ENCODE measurements around the gene SEC14L1.

The SEC14L1 gene

DNA sequence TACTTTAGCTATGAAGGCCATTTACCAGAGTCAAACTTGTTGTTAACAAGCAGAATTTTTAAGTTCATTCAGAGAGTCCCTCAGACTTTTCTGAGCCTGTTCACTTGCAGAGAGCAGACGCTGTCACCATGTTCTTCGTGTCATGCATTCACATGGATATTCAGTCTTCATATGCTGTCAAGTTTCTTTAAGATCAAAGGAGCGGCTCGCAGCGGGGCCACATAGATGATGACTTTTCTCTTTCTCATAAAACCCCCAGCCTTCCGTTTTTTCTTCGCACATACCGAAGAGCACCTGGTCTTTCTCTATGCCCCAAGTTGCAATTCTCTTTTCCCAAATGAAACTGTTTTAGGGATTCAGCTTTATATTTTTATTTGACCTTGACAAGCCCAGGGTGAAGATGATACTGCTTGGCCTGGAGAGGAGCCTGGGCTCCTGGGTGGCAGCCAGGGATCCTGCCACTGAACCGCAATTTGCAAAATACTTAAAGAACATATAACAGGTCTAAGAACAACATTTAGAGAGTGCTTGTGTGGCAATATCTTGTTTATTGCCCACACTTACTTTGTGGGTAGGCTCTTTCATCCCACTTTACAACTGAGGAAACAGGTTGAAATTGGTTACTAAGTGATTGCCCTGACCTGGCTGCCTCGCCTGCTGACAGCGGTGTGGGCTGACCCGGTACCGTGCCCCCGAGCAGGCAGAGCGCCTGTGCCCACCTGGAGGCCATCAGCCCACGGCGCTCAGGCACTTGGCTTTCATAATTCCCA lies 22.9 kb downstream of the SEC14L1 start:
- no peak for DNase-seq

DNA sequence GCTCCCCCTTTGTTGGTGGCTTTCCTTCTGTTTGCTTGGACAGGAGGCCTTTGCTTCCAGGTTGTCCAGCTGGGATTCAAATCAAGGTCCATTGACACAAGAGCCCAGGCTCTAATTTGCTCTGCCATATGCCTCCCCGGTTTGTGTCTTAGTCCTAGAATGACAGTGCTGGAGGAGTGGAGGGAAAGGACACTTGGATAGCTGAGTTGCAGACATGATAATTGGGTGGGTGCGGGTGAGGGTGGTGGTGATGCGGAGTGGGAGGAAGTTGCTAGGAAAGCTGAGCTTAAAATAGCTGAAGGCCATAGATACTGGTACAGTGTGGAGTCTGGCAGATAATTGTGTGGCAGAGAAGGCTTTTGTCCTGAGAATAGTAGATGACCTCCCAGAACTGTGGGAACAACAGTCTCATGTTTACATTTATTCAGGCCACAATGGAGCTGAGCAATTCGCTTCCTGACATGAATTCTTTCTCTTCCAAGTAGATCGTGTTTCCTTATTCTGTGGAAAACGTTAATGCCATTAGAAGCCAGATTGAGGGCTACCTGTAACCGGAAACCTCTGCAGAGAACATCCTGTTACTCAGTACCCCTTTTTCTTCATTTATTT lies 23.8 kb downstream of the SEC14L1 start:
- DNase-seq: no peak

DNA sequence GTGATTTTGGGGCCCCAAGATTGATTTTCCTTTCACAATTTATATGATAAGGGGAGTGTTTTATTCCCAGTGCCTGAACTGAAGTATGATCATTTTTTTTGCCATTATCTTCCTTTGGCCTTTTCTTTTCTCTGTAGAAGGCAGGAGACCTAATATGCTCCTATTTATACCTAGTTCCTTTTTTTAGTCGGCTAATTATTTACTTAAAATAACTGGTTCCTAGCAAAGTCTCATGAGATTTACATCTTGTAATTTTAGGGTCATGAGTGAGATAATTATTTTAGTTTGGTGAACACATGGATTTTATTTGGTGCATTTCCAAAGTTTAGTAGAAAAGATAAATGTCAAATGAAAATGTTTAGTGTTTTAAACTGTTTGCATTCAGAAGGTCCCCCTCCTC lies 24.8 kb downstream of the SEC14L1 start:
- no peak for DNase-seq

- DNase-seq: no peak
Observed at GRCh38 chr17:77167472-77168306, 26.9 kb downstream of the SEC14L1 start.

- no peak for DNase-seq
Observed at GRCh38 chr17:77173104-77173503, 32.3 kb downstream of the SEC14L1 start.

- DNase-seq: no peak
Observed at GRCh38 chr17:77174928-77175661, 34.3 kb downstream of the SEC14L1 start.

- no peak for DNase-seq
Observed at GRCh38 chr17:77177002-77177741, 36.4 kb downstream of the SEC14L1 start.

DNA sequence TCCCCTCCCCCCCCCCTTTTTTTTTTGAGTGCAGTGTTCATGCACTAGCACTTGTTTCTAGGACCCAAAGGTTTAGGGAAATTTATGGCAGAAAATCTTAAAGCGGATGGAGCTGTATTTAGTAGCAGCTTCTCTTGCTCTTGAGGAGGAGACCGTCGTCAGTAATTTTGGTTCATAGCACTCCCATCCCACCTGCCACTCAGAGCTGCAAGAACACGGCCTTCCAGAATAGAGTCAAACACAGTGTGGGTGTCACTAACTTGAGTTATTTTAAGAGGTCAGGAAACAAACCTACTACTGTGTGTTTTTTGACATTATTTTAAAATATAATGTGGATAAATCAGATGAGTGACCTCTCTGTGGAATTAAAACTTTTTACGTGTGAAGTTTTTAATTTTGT lies 37.3 kb downstream of the SEC14L1 start:
- no peak for DNase-seq

GRCh38 chr17:77178563-77178962 lies 37.8 kb downstream of the SEC14L1 start:
- no peak for DNase-seq

DNA sequence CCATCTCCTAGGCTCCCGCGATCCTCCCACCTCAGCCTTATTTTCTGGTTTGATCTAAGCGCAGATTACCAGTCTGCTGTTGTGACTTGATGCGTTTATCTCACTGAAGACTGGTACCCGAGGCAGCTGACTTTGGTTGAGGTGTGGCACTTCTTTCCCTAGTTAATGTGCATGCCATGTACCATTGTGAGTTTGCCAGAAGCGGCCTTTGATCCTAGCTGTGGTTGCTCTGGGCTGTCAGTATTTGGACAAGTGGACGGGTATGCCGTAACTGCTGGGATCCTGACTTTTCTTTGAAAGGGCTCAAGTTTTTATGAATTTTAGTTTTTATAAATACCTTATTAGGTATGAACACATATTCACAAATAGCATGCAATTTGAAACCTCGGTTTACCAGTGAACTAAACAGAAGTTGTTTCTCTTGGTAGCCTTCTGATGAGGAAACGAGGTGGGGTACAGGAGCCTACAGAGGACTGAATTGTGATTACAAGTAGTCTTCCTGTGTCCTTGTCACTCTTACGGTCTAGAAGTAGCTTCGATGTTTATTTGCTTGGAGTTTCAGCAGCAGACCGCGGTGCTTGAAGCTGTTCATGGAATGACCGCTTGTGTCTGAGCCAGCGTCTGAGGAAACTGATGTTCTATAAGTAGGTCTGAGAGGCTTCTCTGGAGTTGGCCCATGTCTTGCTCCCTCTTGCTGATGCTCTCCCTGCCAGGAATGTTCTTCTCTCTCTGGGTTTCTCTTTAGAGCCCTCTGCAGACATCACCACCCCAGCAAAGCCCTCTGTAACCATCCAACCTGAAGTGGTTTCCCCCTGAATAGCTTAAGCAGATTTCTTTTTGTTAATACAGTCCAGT lies 40.0 kb downstream of the SEC14L1 start:
- DNase-seq: no peak

- DNase-seq: no peak
Observed at GRCh38 chr17:77182205-77183172, 41.7 kb downstream of the SEC14L1 start.

- DNase-seq: no peak
Observed at GRCh38 chr17:77184474-77184873, 43.7 kb downstream of the SEC14L1 start.

GRCh38 chr17:77185137-77185536 lies 44.4 kb downstream of the SEC14L1 start:
- no peak for DNase-seq

DNA sequence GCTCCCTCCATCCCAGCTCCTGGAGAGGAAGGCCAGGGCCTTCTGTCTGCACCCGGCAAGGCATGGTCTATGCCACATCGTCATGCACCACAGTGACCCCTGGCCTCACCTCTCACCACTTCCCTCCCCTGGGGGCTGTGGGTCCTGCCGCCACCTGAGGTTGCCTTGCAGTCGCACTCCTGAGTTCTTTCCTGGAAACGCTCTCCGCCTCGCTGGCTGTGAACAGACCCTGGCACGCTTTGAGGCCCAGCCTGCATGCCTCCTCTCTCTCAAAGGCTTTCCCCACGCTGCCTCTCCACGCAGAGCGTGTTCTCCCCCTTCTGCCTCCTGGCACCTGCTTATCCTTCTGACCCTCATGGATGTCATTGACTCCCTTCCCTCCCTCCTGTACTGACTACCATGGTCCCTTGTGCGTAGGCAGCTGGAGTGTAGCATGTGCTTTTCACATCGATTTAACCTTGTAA lies 45.4 kb downstream of the SEC14L1 start:
- DNase-seq: no peak

GRCh38 chr17:77188084-77189066 lies 47.6 kb downstream of the SEC14L1 start:
- no peak for DNase-seq

- no peak for DNase-seq
Observed at GRCh38 chr17:77189148-77189547, 48.4 kb downstream of the SEC14L1 start.

GRCh38 chr17:77190576-77190975 lies 49.8 kb downstream of the SEC14L1 start:
- DNase-seq: no peak

GRCh38 chr17:77191244-77191643 lies 50.5 kb downstream of the SEC14L1 start:
- no peak for DNase-seq

GRCh38 chr17:77193653-77194052 lies 52.9 kb downstream of the SEC14L1 start:
- DNase-seq: no peak
